Ramos (cell line): ENCODE measurements around the gene OSBPL10.

Experiments
- in situ Hi-C: fragments of 300-500 bp; cut with MboI; formaldehyde crosslinking; loops from one replicate; pipeline ENCODE4 v1.14.3; 2022; ENCODE audit warnings: low sequenced_read_pairs; ENCODE audit not compliant: unreplicated experiment

Gene OSBPL10

GRCh38 chr3:31903686-31904431, 77.2 kb downstream of the OSBPL10 start:
- in situ Hi-C loops: no loop called here

DNA sequence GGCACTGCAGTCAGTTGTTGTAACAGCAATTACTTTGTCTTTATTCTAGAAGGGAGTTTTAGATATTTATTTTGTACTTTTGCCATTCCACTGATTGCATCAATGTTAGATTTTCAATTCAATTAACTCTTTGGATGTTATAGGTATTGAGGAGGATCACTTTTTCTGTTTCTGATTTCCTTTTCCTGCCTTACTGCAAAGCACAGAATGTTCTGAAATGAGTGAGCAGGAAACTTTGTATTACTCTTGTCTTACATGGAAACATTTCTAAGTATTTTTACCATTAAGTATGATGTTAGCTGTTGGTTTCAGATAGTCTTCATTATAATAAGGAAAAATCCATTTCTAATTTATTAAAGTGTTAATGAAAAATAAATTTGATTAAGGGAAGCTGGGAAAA, 80.5 kb downstream of the OSBPL10 start:
- in situ Hi-C loops: no loop called here

- in situ Hi-C loops: no loop called here
Observed at GRCh38 chr3:31896648-31897433, 84.2 kb downstream of the OSBPL10 start.

DNA sequence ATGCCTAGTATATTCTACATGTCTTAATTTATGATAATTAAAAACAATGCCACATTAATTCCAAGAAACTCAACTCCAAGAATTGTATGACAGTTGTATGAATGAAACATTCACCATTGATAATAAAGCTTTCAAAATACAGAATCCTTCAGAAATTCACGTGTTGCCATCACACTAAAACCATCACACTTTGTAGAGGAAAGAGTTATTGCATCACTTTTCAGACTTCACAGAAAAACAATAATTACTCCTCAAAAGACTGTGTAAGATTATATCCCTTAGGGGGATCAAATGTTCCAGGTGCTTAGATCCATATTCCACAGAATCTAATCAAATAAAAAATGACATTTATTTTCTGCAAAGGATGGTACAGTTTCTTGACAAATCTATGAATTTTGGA, 85.0 kb downstream of the OSBPL10 start:
- in situ Hi-C loops: no loop called here

- in situ Hi-C loops: no loop called here
Observed at GRCh38 chr3:31895471-31895870, 85.6 kb downstream of the OSBPL10 start.

DNA sequence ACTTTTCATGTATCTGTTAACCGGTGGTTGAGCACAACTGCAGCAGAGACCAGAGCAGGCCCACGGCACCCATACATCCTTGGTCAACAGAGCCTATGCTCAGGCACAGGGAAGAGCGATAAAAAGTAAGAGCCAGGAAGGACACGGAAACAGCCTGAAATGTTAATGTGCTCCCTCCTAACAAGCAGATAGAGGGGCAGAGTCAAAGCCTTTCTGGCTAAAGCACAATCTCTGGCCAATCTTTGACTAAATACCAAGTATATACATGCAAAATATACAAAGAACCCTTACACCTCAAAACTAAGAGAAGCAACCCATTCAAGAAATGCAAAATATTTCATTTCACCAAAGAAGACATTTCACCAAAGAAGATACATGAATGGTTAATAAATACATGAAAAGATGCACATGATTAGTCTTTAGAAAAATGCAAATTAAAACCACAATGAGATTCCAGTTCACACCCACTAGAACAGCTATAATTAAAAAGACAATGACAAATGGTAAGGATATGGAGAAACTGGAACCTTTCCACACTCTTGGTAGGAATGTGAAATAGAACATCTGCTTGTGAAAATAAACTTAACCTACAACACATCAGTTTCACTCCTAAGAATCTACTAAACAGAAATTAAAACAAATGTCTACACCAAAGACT, 88.0 kb downstream of the OSBPL10 start:
- in situ Hi-C loops: no loop called here

- in situ Hi-C loops: no loop called here
Observed at GRCh38 chr3:31892500-31892899, 88.6 kb downstream of the OSBPL10 start.

GRCh38 chr3:31891876-31892455, 89.1 kb downstream of the OSBPL10 start:
- in situ Hi-C loops: no loop called here

DNA sequence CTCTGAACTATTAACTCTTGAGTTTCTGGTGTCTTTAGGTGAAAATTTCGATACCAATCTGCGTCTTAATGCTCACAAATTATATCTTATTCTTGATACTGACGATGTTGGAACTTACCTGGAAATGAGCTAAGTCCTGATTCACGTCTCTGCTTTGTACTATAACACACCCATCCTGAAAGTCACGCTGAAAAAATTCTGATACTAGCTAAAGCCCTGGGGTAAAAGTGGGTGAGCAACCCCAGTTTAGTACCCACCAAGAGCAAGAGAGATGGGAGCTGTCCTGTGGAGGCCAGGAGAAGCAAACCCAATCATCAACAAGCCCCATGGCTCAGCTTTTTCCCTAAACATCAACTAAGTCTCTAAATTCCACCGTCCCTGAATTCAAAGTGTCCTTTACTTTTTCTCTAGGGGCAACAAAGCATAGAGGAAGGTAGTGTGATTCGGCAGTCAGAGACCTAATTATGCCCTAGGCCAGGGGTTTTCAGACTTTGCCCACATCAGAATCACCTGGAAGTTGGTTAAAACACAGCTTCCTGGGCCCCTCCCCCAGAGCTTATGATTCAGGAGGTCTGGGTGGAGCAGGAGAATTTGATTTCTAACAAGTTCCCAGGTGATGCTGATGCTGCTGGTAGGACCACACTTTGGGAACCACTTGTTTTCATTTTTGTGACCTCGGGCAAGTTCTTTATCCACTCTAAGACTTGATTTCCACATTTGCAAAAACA, 90.2 kb downstream of the OSBPL10 start:
- in situ Hi-C loops: no loop called here

DNA sequence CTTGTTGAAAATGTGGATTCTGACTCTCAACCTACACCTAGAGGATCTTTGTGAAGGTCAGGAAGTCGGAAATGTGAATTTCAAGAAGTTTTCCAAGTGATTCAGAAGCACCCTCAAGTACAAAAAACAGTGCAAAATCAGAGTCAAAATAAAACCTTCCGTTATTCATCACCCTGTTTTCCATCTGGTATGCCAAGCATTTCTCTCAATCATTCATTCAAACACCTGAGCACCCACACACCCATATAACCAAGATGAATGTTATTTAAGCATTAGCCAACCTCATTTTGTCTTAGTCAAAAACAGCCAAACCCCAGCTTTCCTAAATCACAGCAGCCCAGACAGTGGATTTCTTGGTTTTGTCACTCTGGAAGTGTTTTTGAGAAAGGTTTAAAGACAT, 91.1 kb downstream of the OSBPL10 start:
- in situ Hi-C loops: no loop called here

DNA sequence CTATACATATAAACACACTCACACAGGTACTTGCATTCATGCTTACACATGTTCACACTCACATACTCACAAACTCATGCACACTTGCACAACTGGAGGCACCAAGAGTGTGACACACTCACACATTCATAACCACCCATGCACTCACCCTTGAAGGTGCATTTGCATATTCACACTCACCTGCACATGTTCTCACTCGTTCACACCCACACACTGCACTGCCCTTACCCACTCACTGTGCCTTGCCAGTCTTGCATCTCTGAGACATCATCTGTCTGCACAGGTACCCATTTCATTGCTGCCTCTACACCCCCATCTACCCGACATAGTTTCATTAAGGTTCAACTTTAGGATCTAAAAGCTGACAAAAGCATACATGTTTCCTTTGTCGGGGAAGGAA, 95.8 kb downstream of the OSBPL10 start:
- in situ Hi-C loops: no loop called here

- in situ Hi-C loops: no loop called here
Observed at GRCh38 chr3:31884251-31884650, 96.8 kb downstream of the OSBPL10 start.

DNA sequence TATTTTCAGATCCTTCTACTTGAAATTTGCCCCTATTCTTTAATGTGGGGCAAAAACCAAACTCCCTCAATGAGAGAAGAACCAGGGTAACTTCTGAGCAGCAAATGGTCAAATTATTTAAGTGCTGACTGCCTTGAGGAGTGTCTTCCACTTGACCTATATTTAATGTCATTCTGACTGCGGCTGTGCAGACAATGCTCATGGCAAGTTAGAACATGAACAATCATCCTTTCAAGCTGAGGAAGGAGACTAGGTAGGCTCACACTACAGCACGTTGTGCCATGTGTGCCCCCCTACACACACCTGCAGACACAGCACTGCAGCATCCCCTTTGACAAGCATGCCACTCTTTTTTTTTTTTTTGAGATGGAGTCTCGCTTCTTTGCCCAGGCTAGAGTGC, 98.2 kb downstream of the OSBPL10 start:
- in situ Hi-C loops: no loop called here

- in situ Hi-C loops: no loop called here
Observed at GRCh38 chr3:31882431-31882830, 98.6 kb downstream of the OSBPL10 start.

DNA sequence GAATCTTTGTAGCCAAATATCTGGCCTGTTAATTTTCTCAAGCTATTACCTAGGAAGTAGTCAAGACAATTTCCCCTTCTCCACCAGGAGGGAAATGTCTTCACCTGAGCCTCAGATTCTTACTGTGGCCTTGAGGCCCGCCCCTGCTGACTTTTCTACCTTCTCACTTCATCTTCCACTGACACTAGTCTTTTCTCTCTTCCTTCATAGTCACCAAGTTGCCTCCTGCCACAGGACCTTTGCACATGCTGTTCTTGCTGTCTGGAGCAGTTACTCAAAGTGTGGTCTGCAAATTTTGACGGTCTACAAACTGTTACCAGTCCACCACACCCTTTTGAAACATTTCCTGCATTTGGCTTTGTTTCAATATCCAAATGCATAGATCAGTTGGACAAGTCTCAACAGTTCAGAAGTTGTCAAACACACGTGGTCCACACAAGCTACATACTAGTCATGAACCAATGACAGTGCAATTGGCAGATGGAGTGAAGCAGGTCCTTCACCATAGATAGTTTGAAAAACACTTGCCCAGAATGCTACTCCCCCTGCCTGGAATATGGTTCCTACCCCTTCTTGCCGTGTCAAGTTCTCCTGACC, 100.5 kb downstream of the OSBPL10 start:
- in situ Hi-C loops: no loop called here

GRCh38 chr3:31880020-31880419, 101.0 kb downstream of the OSBPL10 start:
- in situ Hi-C loops: no loop called here

- in situ Hi-C loops: no loop called here
Observed at GRCh38 chr3:31879365-31879764, 101.7 kb downstream of the OSBPL10 start.

GRCh38 chr3:31878231-31878838, 102.7 kb downstream of the OSBPL10 start:
- in situ Hi-C loops: no loop called here

- in situ Hi-C loops: no loop called here
Observed at GRCh38 chr3:31876331-31876730, 104.7 kb downstream of the OSBPL10 start.
